Activated naive CD4-positive, alpha-beta T cell treated with Interleukin-2 at 50 U/mL for 16 hours (primary cell): Measurements from ENCODE around the gene PITPNM3.

Experiments
- DNase-seq: peaks from one replicate; pipeline ENCODE4 v3.0.0-alpha.2; 2020

Gene PITPNM3

GRCh38 chr17:6476076-6476809 is 80.1 kb downstream of the PITPNM3 start:
- no peak for DNase-seq

GRCh38 chr17:6475411-6475810 is 80.9 kb downstream of the PITPNM3 start:
- no peak for DNase-seq

GRCh38 chr17:6474906-6475305 is 81.4 kb downstream of the PITPNM3 start:
- no peak for DNase-seq

GRCh38 chr17:6474376-6474775 is 82.0 kb downstream of the PITPNM3 start:
- DNase-seq = no peak

GRCh38 chr17:6473128-6473767 is 83.1 kb downstream of the PITPNM3 start:
- DNase-seq = peak; percentile 67

GRCh38 chr17:6472517-6472916 is 83.8 kb downstream of the PITPNM3 start:
- no peak for DNase-seq

GRCh38 chr17:6471531-6472465 is 84.6 kb downstream of the PITPNM3 start:
- no peak for DNase-seq

- DNase-seq = no peak
Observed at GRCh38 chr17:6470751-6471521, 85.4 kb downstream of the PITPNM3 start.

GRCh38 chr17:6470146-6470718 is 86.1 kb downstream of the PITPNM3 start:
- no peak for DNase-seq

- no peak for DNase-seq
Observed at GRCh38 chr17:6468051-6468790, 88.1 kb downstream of the PITPNM3 start.

GRCh38 chr17:6467567-6467966 is 88.8 kb downstream of the PITPNM3 start:
- no peak for DNase-seq

GRCh38 chr17:6465206-6466003 is 91.0 kb downstream of the PITPNM3 start:
- DNase-seq = no peak

- DNase-seq = no peak
Observed at GRCh38 chr17:6464446-6465041, 91.8 kb downstream of the PITPNM3 start.

GRCh38 chr17:6463616-6464445 is 92.5 kb downstream of the PITPNM3 start:
- DNase-seq = no peak

GRCh38 chr17:6462692-6463091 is 93.7 kb downstream of the PITPNM3 start:
- no peak for DNase-seq

GRCh38 chr17:6461792-6462524 is 94.4 kb downstream of the PITPNM3 start:
- DNase-seq = peak; percentile 20

GRCh38 chr17:6461246-6461645 is 95.1 kb downstream of the PITPNM3 start:
- DNase-seq = no peak

- DNase-seq = no peak
Observed at GRCh38 chr17:6460531-6461161, 95.7 kb downstream of the PITPNM3 start.
